ENCODE results near the gene ZC3H7B.
"Not testable (repeated sequence)": the region's sequence is repeated elsewhere in the genome, so short reads cannot be mapped to it uniquely, and the experiment has no call there.

The ZC3H7B gene

DNA sequence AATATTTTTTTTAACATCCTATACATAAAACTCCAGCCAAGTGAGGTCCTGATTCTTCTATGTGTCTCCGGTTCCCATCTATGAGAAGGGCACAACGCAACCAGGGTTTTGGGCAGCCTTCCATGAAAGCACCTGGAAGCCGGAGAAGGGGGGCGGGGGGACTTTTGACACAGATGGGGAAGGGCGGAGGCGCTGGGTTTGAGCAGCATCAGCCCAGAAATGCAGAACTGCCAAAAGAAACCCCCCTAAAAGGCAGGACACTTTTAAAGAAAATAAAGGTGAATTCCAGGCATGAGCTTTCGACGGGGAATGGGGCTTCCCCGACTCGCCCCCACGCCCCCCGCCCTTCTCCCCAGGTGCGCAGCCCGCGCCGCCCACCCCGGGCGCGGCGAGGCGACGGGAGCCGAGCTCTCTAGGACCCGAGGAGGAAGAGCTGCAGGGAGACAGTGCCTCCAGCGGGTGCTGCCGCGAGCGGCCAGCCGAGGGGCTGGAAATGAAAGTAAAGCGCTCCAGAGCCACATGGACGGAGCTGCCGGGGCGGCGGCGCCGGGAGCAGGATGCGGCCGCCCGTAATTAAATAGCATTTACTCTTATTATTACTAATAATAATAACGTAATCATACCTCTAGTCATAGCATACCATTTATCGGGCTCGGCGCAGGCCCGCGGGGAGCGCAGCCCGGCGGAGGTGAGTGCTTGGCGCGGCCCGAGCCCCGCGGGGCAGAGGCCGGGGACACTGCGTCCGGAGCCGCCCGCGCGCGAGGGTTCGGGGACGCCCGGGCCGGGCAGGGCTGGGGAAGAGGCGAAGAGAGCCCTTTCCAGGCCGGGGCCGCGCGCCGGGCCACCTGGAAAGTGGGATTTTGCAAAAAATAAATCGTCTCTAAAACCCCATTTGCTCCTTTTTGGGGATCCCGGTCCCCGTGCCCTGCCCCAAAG, at the start of gene ZC3H7B:
Gene ZC3H7B, plus strand, starts transcription at position 441 of the 936 bp plus-strand sequence. CDS start 19,136 bp downstream, outside the sequence.
- DNase-seq = peak; percentile 17

DNA sequence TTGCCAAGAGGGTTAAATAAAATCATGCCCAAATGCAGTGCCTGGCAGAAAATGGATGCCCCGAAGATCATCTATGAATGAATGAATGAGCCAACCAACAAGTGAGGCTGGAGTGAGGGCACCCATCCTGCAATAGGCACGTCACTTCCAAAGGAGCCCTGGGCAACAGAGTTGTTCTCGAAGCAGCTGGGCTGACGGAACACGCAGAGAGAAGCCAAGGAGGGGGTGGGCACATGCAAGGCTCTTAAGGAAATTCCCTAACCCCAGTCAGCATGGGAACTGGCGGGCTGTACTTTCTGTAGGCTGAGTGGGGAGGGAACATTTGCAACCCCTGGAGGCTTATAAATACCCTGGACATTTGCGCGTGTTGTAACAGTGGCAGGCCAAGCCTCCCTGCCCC, 49.0 kb upstream of the ZC3H7B start:
- no peak for DNase-seq

DNA sequence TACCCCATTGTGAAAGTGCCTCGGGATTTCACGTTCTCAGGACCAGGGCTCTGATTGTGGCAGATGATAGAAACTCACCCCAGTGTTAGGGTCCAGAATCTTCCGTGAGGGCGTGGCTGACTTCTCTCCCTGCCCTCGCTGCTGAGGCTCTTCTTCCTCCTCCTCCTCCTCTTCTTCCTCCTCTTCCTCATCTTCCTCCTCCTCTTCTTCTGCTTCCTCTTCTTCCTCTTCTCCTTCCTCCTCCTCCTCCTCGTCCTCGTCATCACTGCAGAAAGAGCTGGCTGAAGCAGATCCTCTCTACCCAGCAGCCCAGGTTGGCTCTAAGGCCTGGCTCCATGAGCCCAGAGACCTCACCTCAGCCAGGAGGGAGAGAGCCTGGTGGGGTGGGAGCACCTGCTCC, 47.1 kb upstream of the ZC3H7B start:
- DNase-seq = no peak

GRCh38 chr22:41256254-41257253, 44.8 kb upstream of the ZC3H7B start:
- DNase-seq = peak; percentile 48

DNA sequence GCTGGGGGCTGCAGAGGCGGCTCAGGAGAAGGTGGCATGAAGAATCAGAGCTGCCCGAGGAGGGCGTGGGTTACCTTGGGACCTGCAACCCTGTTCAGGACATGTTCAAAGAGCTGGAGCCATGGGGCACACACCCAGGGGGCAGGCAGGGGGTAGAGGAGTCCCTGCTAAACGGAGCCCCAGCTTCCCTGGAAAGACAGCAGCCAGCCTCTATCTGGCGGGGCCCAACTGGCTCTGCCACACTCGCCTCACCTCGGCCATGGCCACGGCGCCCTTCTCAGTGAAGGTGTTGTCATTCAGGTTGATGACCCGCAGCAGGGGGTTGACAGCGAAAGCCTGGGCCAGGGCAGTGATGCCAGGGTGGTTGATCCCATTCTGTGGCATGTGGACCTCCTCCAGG, 43.6 kb upstream of the ZC3H7B start:
- DNase-seq = no peak

- DNase-seq = not testable (repeated sequence)
These were observed 41.6 kb upstream of the ZC3H7B start for GRCh38 chr22:41259756-41260155.

DNA sequence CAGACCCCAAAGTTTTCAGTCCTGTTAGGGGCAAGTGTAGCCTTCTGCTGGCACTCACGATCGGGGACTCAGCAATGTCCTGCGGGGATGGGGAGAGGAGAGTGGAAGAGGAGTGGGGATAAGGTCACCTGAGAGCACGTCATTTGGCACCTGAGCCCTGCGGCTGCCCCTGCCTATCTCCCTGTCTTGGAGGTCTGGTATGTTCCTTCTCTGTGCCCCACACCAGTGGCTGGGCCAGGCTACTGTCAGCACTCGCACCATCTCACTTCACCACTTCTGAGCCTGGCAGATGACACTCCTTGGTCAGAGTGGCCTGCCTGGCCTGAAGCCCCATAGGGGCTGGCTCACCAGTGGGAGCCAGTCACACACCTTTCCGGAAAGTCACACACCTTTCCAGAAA, 40.5 kb upstream of the ZC3H7B start:
- no peak for DNase-seq

GRCh38 chr22:41261541-41262249, 39.6 kb upstream of the ZC3H7B start:
- DNase-seq = no peak

DNA sequence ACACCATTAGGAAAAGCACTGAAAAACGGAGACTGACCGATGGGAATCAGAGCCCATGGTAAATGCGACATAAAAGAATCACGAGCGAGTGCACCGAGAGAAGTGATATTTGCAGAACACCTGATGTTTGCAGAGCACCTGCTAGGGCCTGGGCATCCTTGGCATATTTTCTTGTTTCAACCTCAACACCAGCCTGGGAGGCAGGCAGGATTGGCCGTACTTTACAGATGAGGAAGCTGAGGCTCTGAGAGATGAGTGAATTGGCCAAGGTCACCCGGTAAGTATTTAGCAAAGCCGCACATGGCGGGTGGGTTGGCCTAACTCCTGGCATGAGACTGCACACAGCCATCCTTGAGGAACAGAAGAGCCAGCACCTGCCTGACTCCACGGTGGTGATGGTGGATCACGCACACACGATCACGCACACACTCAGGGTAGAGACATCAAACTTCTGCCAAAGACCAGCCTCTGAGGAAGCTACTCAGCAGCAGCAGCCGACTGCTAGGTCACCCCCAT, 39.0 kb upstream of the ZC3H7B start:
- DNase-seq = no peak

- no peak for DNase-seq
These were observed 37.6 kb upstream of the ZC3H7B start for GRCh38 chr22:41263704-41264103.

DNA sequence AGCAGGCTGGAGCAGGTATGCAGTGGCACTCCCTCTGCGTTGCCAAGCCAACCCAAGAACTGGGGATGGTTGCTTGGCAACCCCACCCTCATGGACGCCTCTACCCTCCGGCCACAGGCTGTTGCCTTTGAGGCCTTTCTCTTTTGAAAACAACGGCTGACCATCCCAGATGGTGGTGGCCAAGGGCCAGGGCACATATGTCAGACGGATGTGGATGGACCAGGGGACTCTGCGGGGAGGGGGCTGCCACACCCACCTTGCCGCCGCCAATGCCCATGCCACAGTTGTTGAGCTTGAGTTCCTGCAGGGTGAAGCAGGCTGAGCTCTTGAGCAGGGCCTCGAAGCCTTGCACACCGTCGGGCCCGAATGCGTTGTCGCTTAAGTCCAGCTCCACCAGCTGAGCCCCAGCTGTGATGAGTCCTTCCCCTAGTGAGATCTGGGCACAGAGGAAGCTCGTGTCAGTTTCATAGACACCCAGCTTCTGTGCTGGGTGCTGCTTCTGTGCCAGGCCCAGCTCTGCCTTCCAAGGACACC, 36.9 kb upstream of the ZC3H7B start:
- DNase-seq = no peak

DNA sequence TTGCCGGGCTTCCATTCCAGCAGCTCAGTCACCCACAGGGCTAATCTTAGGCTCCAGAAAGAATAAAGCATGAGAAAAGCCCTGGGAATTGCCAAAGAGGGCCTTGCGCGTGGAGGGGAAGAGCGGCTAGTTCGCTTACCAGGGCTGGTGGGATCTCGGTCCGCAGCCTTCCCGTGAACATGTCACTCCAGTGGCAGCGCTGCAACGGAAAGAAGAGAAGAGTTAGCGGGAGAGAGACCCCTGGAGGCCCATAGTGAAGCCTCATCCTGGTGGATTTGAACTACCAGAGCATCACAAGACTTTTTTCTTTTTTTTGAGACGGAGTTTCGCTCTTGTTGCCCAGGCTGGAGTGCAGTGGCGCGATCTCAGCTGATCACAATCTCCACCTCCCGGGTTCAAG, 33.4 kb upstream of the ZC3H7B start:
- no peak for DNase-seq

DNA sequence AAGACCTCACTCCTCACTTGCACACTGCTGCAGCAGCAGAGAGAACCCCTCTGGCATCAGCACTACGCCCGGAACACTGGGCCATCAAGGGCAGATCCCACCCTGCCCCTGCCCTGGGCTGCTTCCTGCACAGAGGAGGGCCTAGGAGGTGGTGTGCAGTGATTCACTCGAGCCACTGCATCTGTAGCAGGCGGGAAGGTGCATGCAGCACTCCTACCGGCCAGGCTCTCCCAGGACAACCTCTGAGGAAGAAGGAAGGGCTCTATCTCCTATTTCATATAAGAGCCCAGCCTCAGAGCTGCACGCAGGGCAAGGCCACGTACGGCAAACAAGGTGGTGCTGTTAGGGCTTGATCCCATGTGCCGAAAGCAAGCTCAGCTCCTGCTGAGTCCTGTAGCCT, 29.5 kb upstream of the ZC3H7B start:
- no peak for DNase-seq

DNA sequence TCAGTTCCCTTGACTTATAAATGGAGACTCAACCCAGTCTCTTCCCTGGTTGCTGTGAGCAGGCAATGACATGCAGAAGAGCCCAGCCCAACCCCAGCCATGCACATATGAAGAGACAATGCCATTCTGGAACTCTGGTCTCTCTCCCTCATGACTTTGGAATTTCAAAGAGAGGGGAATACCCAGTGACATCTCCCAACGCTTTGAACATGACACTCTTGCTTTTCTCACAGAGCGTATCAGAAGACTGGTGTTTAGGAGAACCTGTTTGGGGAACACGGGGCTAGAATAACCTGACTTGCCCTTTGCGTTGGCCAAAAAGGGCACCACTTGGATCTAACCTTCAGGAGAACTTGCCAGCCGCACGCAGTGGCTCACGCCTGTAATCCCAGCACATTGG, 28.2 kb upstream of the ZC3H7B start:
- DNase-seq = no peak

- DNase-seq = no peak
These were observed 26.5 kb upstream of the ZC3H7B start for GRCh38 chr22:41274856-41275255.

GRCh38 chr22:41280065-41280464, 21.3 kb upstream of the ZC3H7B start:
- DNase-seq = no peak

DNA sequence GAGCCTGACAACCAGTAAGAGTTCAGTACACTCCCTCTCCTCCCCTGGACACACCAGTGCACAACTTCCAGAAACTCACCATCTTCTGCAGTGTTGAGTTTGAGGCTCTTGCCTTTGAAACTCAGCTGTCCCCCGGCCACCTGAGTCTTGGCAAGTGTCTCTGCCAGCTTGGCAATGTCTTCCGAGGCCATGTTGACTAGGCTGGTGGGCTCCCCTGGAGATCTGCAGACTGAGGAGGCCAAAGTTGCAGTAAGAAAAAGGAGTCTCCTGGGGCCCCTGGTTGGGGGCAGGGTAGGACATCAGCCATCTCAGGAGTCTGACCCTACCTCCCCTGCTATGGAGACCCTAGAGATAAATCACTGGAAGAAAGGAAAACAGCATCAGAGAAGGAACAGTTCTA, 20.5 kb upstream of the ZC3H7B start:
- DNase-seq = no peak

- no peak for DNase-seq
These were observed 16.9 kb upstream of the ZC3H7B start for GRCh38 chr22:41284465-41284864.

- DNase-seq = no peak
These were observed 15.9 kb upstream of the ZC3H7B start for GRCh38 chr22:41285441-41285819.

DNA sequence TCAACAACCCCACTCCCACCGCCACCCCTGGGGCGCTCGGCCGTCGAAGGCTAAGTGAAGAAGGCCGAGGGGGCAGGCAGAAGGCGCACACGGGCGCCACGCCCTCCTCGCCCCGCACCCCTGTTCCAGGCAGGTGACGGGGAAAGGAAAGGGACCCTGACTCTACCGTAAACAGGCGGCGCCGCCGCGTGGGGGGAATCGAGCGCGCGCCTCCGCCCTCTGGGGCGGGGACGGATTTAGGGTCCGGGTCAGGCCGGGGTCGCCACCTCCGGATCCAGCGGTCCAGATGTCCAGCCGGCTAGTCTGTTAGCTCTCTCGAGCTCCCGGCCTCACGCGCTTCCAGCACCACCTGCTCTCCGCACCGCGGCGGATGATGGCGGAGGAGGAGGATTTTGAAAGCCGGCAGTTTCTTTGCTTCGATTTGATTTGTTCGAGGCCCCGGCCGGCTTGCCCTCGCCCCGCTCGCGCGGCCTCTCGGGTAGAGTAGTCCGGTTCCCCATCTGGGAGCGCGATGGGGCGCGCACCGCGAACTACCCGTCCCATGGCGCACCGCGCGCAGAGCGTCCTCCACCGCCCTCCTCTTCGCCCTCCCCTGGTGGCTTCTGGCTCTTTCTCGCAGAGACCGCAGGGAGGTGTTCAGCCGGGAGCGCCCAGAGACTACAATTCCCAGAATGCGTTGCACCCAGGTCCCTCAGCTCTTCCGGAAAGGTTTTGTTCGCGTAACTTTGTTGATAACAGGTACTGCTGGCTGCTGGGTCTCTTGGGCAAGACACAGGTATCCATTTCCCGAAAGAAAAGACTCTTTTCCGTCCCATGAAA, 15.3 kb upstream of the ZC3H7B start, which contains the start of gene RANGAP1:
Gene RANGAP1, minus strand, starts transcription at position 368 of the 819 bp plus-strand sequence. CDS start 5,143 bp downstream, outside the sequence.
- DNase-seq = peak; percentile 93

GRCh38 chr22:41286639-41287091, 14.7 kb upstream of the ZC3H7B start:
- no peak for DNase-seq
